Measurements from ENCODE around the gene FAM227A.
A peak's percentile ranks its signal among the peaks of the same experiment; 100 is the strongest.

FAM227A gene

GRCh38 chr22:38565441-38565840 is 90.8 kb downstream of the FAM227A start:
- H3K4me3 ChIP-seq (replicated peaks; ENCODE audit: insufficient read depth, low read length), result no peak overlapping the region
- no peak overlapping the region for H3K27ac ChIP-seq (replicated peaks)
- DNase-seq (ENCODE audit: low read depth in 1 of 2, low spot score in 1 of 2), result no peak
- no peak for TF ChIP-seq SPI1 (IDR thresholded peaks at IDR 0.05; ENCODE audit: borderline replicate concordance, low read depth)
- TF ChIP-seq REST (IDR thresholded peaks at IDR 0.05; ENCODE audit: insufficient replicate concordance, low read depth), result peak; percentile 71
- no peaks in the 10 kb centered on the region for H3K27me3 ChIP-seq (ENCODE audit: insufficient read depth, poor library complexity, severe bottlenecking)

GRCh38 chr22:38564669-38565068 is 91.5 kb downstream of the FAM227A start:
- no peak for DNase-seq (ENCODE audit: low read depth in 1 of 2, low spot score in 1 of 2)
- TF ChIP-seq REST (IDR thresholded peaks at IDR 0.05; ENCODE audit: insufficient replicate concordance, low read depth) (no peak), CTCF (IDR thresholded peaks at IDR 0.05; ENCODE audit: insufficient read depth, low read length) (no peak)
- no peak overlapping the region for H3K4me3 ChIP-seq (replicated peaks; ENCODE audit: insufficient read depth, low read length)
- no peaks in the 10 kb centered on the region for H3K27me3 ChIP-seq (ENCODE audit: insufficient read depth, poor library complexity, severe bottlenecking)
- H3K27ac ChIP-seq (replicated peaks), result no peak overlapping the region

GRCh38 chr22:38554281-38554680 is 101.9 kb downstream of the FAM227A start:
- TF ChIP-seq GABPA (IDR thresholded peaks at IDR 0.05; ENCODE audit: low read depth), result no peak
- DNase-seq (ENCODE audit: low read depth in 1 of 2, low spot score in 1 of 2), result no peak
- Histone ChIP-seq H3K27me3 (ENCODE audit: insufficient read depth, poor library complexity, severe bottlenecking) (no peaks in the 10 kb centered on the region), H3K27ac (replicated peaks) (no peak overlapping the region), H3K4me3 (replicated peaks; ENCODE audit: insufficient read depth, low read length) (no peak overlapping the region)

- DNase-seq (ENCODE audit: low read depth in 1 of 2, low spot score in 1 of 2), result peak in 1 of 2 experiments; percentile 11
- Histone ChIP-seq H3K27ac (replicated peaks) (no peak overlapping the region), H3K4me3 (replicated peaks; ENCODE audit: insufficient read depth, low read length) (no peak overlapping the region), H3K27me3 (ENCODE audit: insufficient read depth, poor library complexity, severe bottlenecking) (no peaks in the 10 kb centered on the region)
- TF ChIP-seq SPI1 (IDR thresholded peaks at IDR 0.05; ENCODE audit: borderline replicate concordance, low read depth) (no peak), POLR2AphosphoS5 (IDR thresholded peaks at IDR 0.05; ENCODE audit: low read depth) (no peak), GABPA (IDR thresholded peaks at IDR 0.05; ENCODE audit: low read depth) (no peak), CTCF (IDR thresholded peaks at IDR 0.05; ENCODE audit: insufficient read depth, low read length) (no peak), REST (IDR thresholded peaks at IDR 0.05; ENCODE audit: insufficient replicate concordance, low read depth) (no peak)
Observed at GRCh38 chr22:38549101-38549894, 106.9 kb downstream of the FAM227A start.

Measured in HL-60 (cell line).